ENCODE data around the gene ROBO2.

- TF ChIP-seq CTCF (IDR thresholded peaks at IDR 0.05) (no peak), POLR2A (IDR thresholded peaks at IDR 0.05) (no peak)
Observed at GRCh38 chr3:77394046-77394445, 354.1 kb downstream of the ROBO2 start.

All from esophagus squamous epithelium (tissue), 4 donors.